Panc1 (cell line): ENCODE data around the gene TMEM50B. TPM values are rescaled to one million over a fixed set of nuclear protein-coding genes. Genes with fewer than 3 reads are reported as not detected.

Source experiments
- ATAC-seq: fragments of 200-7000 bp; cut with Tn5 transposase; 2 replicates; pipeline ENCODE4 v1.9.1; 2020; ENCODE audit warnings: mild to moderate bottlenecking, moderate library complexity
- BruUV-seq: library from RNA; stranded (reverse); fragments of 400-500 nt; replicated peaks from 2 replicates; lab custom pipeline; 2021; lab: Mats Ljungman, UMichigan
- CTCF ChIA-PET: fragments of 300-600 bp; sonication (Branson Sonifier 250); formaldehyde crosslinking; loops from one replicate; lab custom pipeline; 2022; ENCODE audit warnings: antibody characterized with exemption; lab: Charles Lee
- POLR2A ChIA-PET: fragments of 300-600 bp; sonication (Branson Sonifier 250); formaldehyde crosslinking; loops from one replicate; lab custom pipeline; 2022; ENCODE audit warnings: antibody characterized with exemption; lab: Charles Lee
- DNase-seq: peaks from one replicate; pipeline ENCODE4 v3.0.0-alpha.2; 2010; ENCODE audit warnings: low read depth, low spot score
- H3K27ac ChIP-seq: 2 replicates; pipeline ENCODE4 v1.5.1; 2011; ENCODE audit warnings: mild to moderate bottlenecking, low read length, inconsistent platforms
- H3K27me3 ChIP-seq: fragments of 200-500 bp; sonication (Bioruptor generic); 2 replicates; pipeline ENCODE4 v1.6.0; 2014; ENCODE audit warnings: low read length, inconsistent platforms; ENCODE audit not compliant: control insufficient read depth, insufficient read depth
- H3K36me3 ChIP-seq: fragments of 200-500 bp; sonication (Bioruptor generic); 2 replicates; pipeline ENCODE4 v1.5.1; 2014; ENCODE audit warnings: inconsistent platforms, mild to moderate bottlenecking, low read length, moderate library complexity; ENCODE audit not compliant: control insufficient read depth, insufficient read depth
- H3K4me1 ChIP-seq: 2 replicates; pipeline ENCODE4 v1.5.1; 2011; ENCODE audit warnings: inconsistent platforms, mild to moderate bottlenecking, low read length, moderate library complexity; ENCODE audit not compliant: control insufficient read depth, insufficient read depth
- H3K4me3 ChIP-seq, 2 experiments: 2 replicates each; pipeline ENCODE4 v1.5.1; 2011 to 2012; ENCODE audit warnings: low read depth in 2 of 2, low read length in 2 of 2, mild to moderate bottlenecking in 2 of 2, inconsistent platforms in 1 of 2, moderate library complexity in 1 of 2
- H3K9me3 ChIP-seq: fragments of 200-500 bp; sonication (Bioruptor generic); 2 replicates; pipeline ENCODE4 v1.5.1; 2014; ENCODE audit warnings: low read depth, mild to moderate bottlenecking, inconsistent platforms, low read length, moderate library complexity; ENCODE audit not compliant: control insufficient read depth, insufficient read depth
- CTCF ChIP-seq: fragments of 450-650 bp; IDR thresholded peaks from 2 replicates; pipeline ENCODE4 v1.5.1; 2017; ENCODE audit warnings: mild to moderate bottlenecking
- POLR2AphosphoS5 ChIP-seq: IDR thresholded peaks from 2 replicates; pipeline ENCODE4 v1.6.1; 2012; ENCODE audit warnings: mild to moderate bottlenecking, low read depth, low read length, moderate library complexity
- REST ChIP-seq, 2 experiments: IDR thresholded peaks; 2 replicates each; pipeline ENCODE4 v1.6.1; 2011 to 2012; ENCODE audit warnings: low read depth in 2 of 2, control low read depth in 1 of 2, low read length in 1 of 2, mild to moderate bottlenecking in 1 of 2, moderate library complexity in 1 of 2; ENCODE audit not compliant: insufficient read depth in 1 of 2
- SIN3A ChIP-seq: IDR thresholded peaks from 2 replicates; pipeline ENCODE4 v1.6.1; 2012; ENCODE audit warnings: low read depth, mild to moderate bottlenecking, low read length, moderate library complexity, borderline replicate concordance; ENCODE audit not compliant: insufficient read depth
- TCF7L2 ChIP-seq: IDR thresholded peaks from 2 replicates; pipeline ENCODE4 v1.6.1; 2011; ENCODE audit warnings: mild to moderate bottlenecking, low read depth, low read length, inconsistent platforms
- in situ Hi-C: cut with HindIII; loops from 2 replicates; pipeline ENCODE4 v1.10.0; 2016; ENCODE audit warnings: low sequenced_read_pairs, low pct_unique_long_range_greater_than_20kb
- intact Hi-C: fragments of 100-400 bp; cut with micrococcal nuclease; formaldehyde crosslinking; loops from one replicate; pipeline ENCODE4 v1.10.0; 2022; ENCODE audit not compliant: unreplicated experiment
- total RNA-seq: library from RNA; stranded (reverse); gene quantifications from one replicate; pipeline ENCODE4 v1.2.1, GENCODE V29; 2021; ENCODE audit not compliant: unreplicated experiment

The TMEM50B gene
- total RNA-seq, 1 experiment from 2014 or later: 18.5 TPM

GRCh38 chr21:33402001-33402979, 77.5 kb downstream of the TMEM50B start:
- in situ Hi-C loops: no loop called here
- Histone ChIP-seq H3K4me3 (peak overlapping the region; percentile 33 to 70), H3K36me3 (peaks cover 3% of the 10 kb centered on the region; the same call in 1 of the 2 replicates), H3K9me3 (no peaks in the 10 kb centered on the region), H3K27ac (no peak overlapping the region), H3K27me3 (no peaks in the 10 kb centered on the region), H3K4me1 (peaks cover 11% of the 10 kb centered on the region)
- DNase-seq: no peak
- no TSS peak for BruUV-seq
- ChIA-PET CTCF (no interaction called here), POLR2A (interaction anchor here (0.6 kb wide), 1 partner anchor 566 kb away, joined by 4 read pairs; no protein-coding TSS in a partner anchor)
- TF ChIP-seq TCF7L2: no peak
- TF ChIP-seq POLR2AphosphoS5: no peak
- no peak for TF ChIP-seq REST (IDR thresholded peaks at IDR 0.05; ENCODE audit: insufficient read depth in 1 of 2, low read depth in 2 of 2, low read length in 1 of 2)
- intact Hi-C loops: no loop called here
- ATAC-seq: no peak

- intact Hi-C loops (no loop called here), in situ Hi-C loops (no loop called here)
- H3K9me3 ChIP-seq: no peaks in the 10 kb centered on the region
- no peak overlapping the region for H3K4me3 ChIP-seq
- H3K27ac ChIP-seq: no peak overlapping the region
- ATAC-seq (no peak), DNase-seq (no peak)
- no TSS peak for BruUV-seq
- POLR2A ChIA-PET: no interaction called here
- CTCF ChIA-PET: no interaction called here
- no peaks in the 10 kb centered on the region for H3K27me3 ChIP-seq
- H3K36me3 ChIP-seq: peaks cover 3% of the 10 kb centered on the region; the same call in 1 of the 2 replicates
- peaks cover 6% of the 10 kb centered on the region; the same call in 1 of the 2 replicates for H3K4me1 ChIP-seq
- no peak for TF ChIP-seq REST (IDR thresholded peaks at IDR 0.05; ENCODE audit: insufficient read depth in 1 of 2, low read depth in 2 of 2, low read length in 1 of 2)
- TF ChIP-seq SIN3A: no peak
- TF ChIP-seq CTCF: no peak
- TF ChIP-seq TCF7L2: no peak
- no peak for TF ChIP-seq POLR2AphosphoS5
These were observed 78.2 kb downstream of the TMEM50B start for GRCh38 chr21:33401630-33401992.

Other genes starting within 250 kb of the TMEM50B start
- 17.7 TPM for gene IL10RB, start 213.6 kb downstream of the TMEM50B start, total RNA-seq
- gene IFNAR1, start 155.0 kb downstream of the TMEM50B start, total RNA-seq: 23.8 TPM
- 47.9 TPM for gene IFNGR2, start 76.6 kb downstream of the TMEM50B start, total RNA-seq
- 1.5 TPM for gene DNAJC28, start 11.7 kb upstream of the TMEM50B start, total RNA-seq
- gene GART, start 62.1 kb upstream of the TMEM50B start, total RNA-seq: 132 TPM
- gene SON, start 63.1 kb upstream of the TMEM50B start, total RNA-seq: 183 TPM
- 21.9 TPM for gene DONSON, start 108.7 kb upstream of the TMEM50B start, total RNA-seq
- 24.8 TPM for gene CRYZL1, start 161.8 kb upstream of the TMEM50B start, total RNA-seq
- gene ITSN1, start 162.5 kb upstream of the TMEM50B start, total RNA-seq: 50.3 TPM